Measurements from ENCODE around the gene GUCY2D.

DNA sequence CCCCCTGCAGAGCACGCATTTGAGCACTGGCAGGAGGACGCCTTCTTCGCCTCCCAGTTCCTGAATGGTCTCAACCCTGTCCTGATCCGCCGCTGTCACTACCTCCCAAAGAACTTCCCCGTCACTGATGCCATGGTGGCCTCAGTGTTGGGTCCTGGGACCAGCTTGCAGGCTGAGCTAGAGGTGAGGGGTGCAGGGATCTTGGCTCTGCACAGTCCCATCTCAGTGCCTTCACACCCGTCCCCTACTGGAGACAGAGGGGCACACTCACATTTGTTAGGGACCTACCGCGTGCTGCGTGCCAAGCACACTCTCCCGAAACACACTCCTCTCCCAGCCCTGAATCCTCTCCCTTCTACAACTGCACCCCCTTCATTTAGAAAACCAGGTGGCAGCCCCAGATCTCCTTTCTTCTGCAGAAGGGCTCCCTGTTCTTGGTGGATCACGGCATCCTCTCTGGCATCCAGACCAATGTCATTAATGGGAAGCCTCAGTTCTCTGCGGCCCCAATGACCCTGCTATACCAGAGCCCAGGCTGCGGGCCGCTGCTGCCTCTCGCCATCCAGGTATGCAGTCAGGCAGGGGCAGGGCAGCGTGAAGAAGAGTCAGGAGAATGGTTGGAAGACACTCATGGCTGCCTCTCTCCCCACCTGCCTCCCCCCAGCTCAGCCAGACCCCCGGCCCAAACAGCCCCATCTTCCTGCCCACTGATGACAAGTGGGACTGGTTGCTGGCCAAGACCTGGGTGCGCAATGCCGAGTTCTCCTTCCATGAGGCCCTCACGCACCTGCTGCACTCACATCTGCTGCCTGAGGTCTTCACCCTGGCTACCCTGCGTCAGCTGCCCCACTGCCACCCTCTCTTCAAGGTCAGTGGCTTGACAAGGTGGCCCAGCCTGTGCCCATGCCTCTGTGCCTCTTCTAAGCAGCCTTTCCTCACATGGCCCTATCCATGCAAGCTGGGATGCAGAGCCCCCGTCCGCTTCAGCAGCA, 42.7 kb downstream of the GUCY2D start:
- TF ChIP-seq, protein P1, sequence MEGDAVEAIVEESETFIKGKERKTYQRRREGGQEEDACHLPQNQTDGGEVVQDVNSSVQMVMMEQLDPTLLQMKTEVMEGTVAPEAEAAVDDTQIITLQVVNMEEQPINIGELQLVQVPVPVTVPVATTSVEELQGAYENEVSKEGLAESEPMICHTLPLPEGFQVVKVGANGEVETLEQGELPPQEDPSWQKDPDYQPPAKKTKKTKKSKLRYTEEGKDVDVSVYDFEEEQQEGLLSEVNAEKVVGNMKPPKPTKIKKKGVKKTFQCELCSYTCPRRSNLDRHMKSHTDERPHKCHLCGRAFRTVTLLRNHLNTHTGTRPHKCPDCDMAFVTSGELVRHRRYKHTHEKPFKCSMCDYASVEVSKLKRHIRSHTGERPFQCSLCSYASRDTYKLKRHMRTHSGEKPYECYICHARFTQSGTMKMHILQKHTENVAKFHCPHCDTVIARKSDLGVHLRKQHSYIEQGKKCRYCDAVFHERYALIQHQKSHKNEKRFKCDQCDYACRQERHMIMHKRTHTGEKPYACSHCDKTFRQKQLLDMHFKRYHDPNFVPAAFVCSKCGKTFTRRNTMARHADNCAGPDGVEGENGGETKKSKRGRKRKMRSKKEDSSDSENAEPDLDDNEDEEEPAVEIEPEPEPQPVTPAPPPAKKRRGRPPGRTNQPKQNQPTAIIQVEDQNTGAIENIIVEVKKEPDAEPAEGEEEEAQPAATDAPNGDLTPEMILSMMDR (IDR thresholded peaks at IDR 0.05; ENCODE audit: insufficient read depth, low read length, poor library complexity, severe bottlenecking), result no peak
- TF ChIP-seq EZH2phosphoT487 (conservative IDR thresholded peaks at IDR 0.05; ENCODE audit: low read length), result no peak
